ENCODE data around the gene FAR2.

Gene FAR2

GRCh38 chr12:29204521-29204920, 55.4 kb downstream of the FAR2 start:
- DNase-seq (ENCODE audit: low read depth), result no peak

- DNase-seq (ENCODE audit: low read depth), result no peak
These were observed 58.0 kb downstream of the FAR2 start for GRCh38 chr12:29207120-29207519.

- no peak for DNase-seq (ENCODE audit: low read depth)
These were observed 59.0 kb downstream of the FAR2 start for GRCh38 chr12:29208060-29208459.

GRCh38 chr12:29208936-29209701, 60.0 kb downstream of the FAR2 start:
- DNase-seq (ENCODE audit: low read depth), result no peak

- DNase-seq (ENCODE audit: low read depth), result no peak
These were observed 62.6 kb downstream of the FAR2 start for GRCh38 chr12:29211696-29212095.

GRCh38 chr12:29212682-29213403, 63.8 kb downstream of the FAR2 start:
- no peak for DNase-seq (ENCODE audit: low read depth)

GRCh38 chr12:29216266-29216665, 67.2 kb downstream of the FAR2 start:
- DNase-seq (ENCODE audit: low read depth), result no peak

GRCh38 chr12:29216797-29217575, 67.9 kb downstream of the FAR2 start:
- DNase-seq (ENCODE audit: low read depth), result no peak

- DNase-seq (ENCODE audit: low read depth), result no peak
These were observed 71.7 kb downstream of the FAR2 start for GRCh38 chr12:29220632-29221336.

GRCh38 chr12:29222200-29222599, 73.1 kb downstream of the FAR2 start:
- no peak for DNase-seq (ENCODE audit: low read depth)

- no peak for DNase-seq (ENCODE audit: low read depth)
These were observed 74.3 kb downstream of the FAR2 start for GRCh38 chr12:29223426-29223825.

- no peak for DNase-seq (ENCODE audit: low read depth)
These were observed 75.0 kb downstream of the FAR2 start for GRCh38 chr12:29223956-29224543.

GRCh38 chr12:29224572-29224971, 75.5 kb downstream of the FAR2 start:
- no peak for DNase-seq (ENCODE audit: low read depth)

- DNase-seq (ENCODE audit: low read depth), result no peak
These were observed 76.8 kb downstream of the FAR2 start for GRCh38 chr12:29225834-29226233.

- DNase-seq (ENCODE audit: low read depth), result no peak
These were observed 77.5 kb downstream of the FAR2 start for GRCh38 chr12:29226616-29227015.

- no peak for DNase-seq (ENCODE audit: low read depth)
These were observed 79.5 kb downstream of the FAR2 start for GRCh38 chr12:29228474-29229157.

GRCh38 chr12:29229158-29229505, 80.1 kb downstream of the FAR2 start:
- DNase-seq (ENCODE audit: low read depth), result no peak

- DNase-seq (ENCODE audit: low read depth), result no peak
These were observed 80.9 kb downstream of the FAR2 start for GRCh38 chr12:29229937-29230336.

GRCh38 chr12:29230800-29231560, 81.9 kb downstream of the FAR2 start:
- DNase-seq (ENCODE audit: low read depth), result no peak

- no peak for DNase-seq (ENCODE audit: low read depth)
These were observed 83.0 kb downstream of the FAR2 start for GRCh38 chr12:29232086-29232485.

- DNase-seq (ENCODE audit: low read depth), result no peak
These were observed 85.5 kb downstream of the FAR2 start for GRCh38 chr12:29234552-29234951.
